ENCODE results near the gene PTDSS2. TPM values are rescaled to one million over a fixed set of nuclear protein-coding genes. Genes with fewer than 3 reads are reported as not detected.

Gene PTDSS2
- total and polyA plus RNA-seq, 2 of the 13 experiments (the other 11 are each of a cell fraction or from before 2014, with no cell fraction given), result 21.7 to 26.4 TPM

DNA sequence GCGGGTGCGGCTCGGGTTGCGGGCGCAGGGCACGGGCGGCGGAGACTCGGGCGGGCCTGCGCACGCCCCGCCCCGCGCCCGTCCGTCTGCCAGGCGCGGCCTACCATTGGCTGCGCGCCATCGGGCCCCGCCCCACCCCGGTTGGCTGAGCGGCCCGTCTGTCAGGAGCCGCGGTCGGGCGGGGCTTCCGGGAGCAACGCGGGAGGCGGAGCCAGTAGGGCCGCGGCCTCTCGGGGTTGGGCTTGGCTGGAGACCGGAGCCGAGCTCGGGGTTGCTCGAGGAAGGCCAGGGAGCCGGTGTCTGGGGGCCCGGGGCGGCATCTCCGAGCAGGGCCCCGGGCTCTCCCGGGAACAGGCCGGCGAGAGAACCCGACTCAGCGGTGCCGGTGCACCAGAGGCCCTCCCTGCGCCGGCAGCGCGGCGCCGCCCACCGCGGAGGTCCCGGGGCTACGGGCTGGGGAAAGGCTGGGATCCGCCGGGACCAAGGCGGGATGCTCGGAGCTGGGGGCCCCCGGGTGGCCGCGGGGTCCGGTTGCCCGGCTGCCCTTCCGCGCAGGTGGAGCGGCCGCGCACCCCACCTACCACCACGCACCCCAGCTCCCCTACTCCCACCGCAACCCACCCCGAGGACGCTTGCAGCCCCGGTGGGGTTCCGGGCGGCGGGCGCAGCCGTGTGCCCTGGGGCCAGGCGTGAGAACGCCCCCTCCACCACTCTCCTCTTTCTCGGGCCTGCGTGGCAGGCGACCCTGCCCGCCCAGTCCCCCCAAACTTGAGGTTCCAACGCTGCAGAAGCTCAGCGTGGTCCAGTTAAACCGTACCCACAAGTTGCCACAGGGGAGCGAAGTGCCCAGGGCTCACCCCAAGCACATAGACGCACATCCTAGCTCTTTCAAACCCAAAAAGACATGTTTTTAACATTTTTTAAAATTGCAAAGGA is 85.7 kb downstream of the PTDSS2 start, which contains the start of gene HRAS (continued):
- TF ChIP-seq TGIF2 (CRISPR knock-in tag; IDR thresholded peaks at IDR 0.05), result no peak
- TF ChIP-seq GTF3A (CRISPR knock-in tag; conservative IDR thresholded peaks at IDR 0.05), result 0 out of 2 replicates have a peak, but pooled peaks have one; percentile 17
- 0 out of 2 replicates have a peak, but pooled peaks have one; percentile 53 for TF ChIP-seq CCDC6 (CRISPR knock-in tag; IDR thresholded peaks at IDR 0.05)
- TF ChIP-seq TFE3 (CRISPR knock-in tag; IDR thresholded peaks at IDR 0.05), result 0 out of 2 replicates have a peak, but pooled peaks have one; percentile 23
- TF ChIP-seq ASH2L (IDR thresholded peaks at IDR 0.05; ENCODE audit: insufficient read length, low read depth, low read length), result peak; percentile 37
- no peak for TF ChIP-seq ZNF768 (CRISPR knock-in tag; IDR thresholded peaks at IDR 0.05)
- no peak for TF ChIP-seq MTF1 (CRISPR knock-in tag; IDR thresholded peaks at IDR 0.05)
- TF ChIP-seq SPEN (CRISPR knock-in tag; IDR thresholded peaks at IDR 0.05; ENCODE audit: low read depth), result peak; percentile 39; the same call in 1 of the 2 replicates
- TF ChIP-seq CENPT (CRISPR knock-in tag; IDR thresholded peaks at IDR 0.05; ENCODE audit: low read depth), result no peak
- no peak for TF ChIP-seq ZFP41 (CRISPR knock-in tag; IDR thresholded peaks at IDR 0.05; ENCODE audit: borderline replicate concordance)
- peak; percentile 91 for TF ChIP-seq NFYC (CRISPR knock-in tag; IDR thresholded peaks at IDR 0.05)
- TF ChIP-seq NFYB (CRISPR knock-in tag; IDR thresholded peaks at IDR 0.05), result peak; percentile 90
- TF ChIP-seq ZBTB21 (CRISPR knock-in tag; IDR thresholded peaks at IDR 0.05), result no peak
- peak; percentile 93 for TF ChIP-seq GABPB1 (CRISPR knock-in tag; IDR thresholded peaks at IDR 0.05)
- no peak for TF ChIP-seq PTBP1 (IDR thresholded peaks at IDR 0.05; ENCODE audit: low read depth, low read length, poor library complexity, severe bottlenecking)
- no peak for TF ChIP-seq ZNF530 (CRISPR knock-in tag; IDR thresholded peaks at IDR 0.05; ENCODE audit: low read depth)
- no peak for TF ChIP-seq KDM5A (IDR thresholded peaks at IDR 0.05; ENCODE audit: borderline replicate concordance, low read length)
- TF ChIP-seq PCBP2 (optimal IDR thresholded peaks at IDR 0.05; ENCODE audit: low read depth, low read length, poor library complexity, severe bottlenecking), result no peak
- TF ChIP-seq ETV6 (CRISPR knock-in tag; conservative IDR thresholded peaks at IDR 0.05), result no peak; the same call in 1 of the 2 replicates
- TF ChIP-seq ZNF407 (CRISPR knock-in tag; IDR thresholded peaks at IDR 0.05; ENCODE audit: not compliant biosample characterization), result peak; percentile 45
